ENCODE data around the gene NOSIP.

NOSIP gene

DNA sequence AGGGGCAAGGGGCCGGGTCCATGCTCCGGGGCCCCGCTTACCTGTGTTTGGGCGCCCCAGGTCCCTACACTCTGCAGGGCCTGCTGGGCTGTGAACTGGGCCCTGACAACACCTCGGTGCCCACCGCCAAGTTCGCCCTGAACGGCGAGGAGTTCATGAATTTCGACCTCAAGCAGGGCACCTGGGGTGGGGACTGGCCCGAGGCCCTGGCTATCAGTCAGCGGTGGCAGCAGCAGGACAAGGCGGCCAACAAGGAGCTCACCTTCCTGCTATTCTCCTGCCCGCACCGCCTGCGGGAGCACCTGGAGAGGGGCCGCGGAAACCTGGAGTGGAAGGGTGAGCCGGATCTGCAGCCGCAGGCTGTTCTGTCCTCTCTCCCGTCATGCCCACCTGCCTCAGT is 66.2 kb downstream of the NOSIP start:
- in situ Hi-C loops (cut with MboI; ENCODE audit: low sequenced_read_pairs): no loop called here

DNA sequence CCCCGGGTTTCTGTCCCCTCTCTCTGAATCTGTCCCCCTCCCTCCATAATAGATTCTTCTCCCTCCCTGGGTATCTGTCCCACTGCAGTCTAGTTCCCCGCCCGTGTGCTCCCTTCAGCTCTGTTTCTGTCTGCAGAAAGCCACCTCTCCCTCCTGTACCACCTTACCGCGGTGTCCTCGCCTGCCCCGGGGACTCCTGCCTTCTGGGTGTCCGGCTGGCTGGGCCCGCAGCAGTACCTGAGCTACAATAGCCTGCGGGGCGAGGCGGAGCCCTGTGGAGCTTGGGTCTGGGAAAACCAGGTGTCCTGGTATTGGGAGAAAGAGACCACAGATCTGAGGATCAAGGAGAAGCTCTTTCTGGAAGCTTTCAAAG is 66.6 kb downstream of the NOSIP start:
- in situ Hi-C loops (cut with MboI; ENCODE audit: low sequenced_read_pairs): no loop called here

DNA sequence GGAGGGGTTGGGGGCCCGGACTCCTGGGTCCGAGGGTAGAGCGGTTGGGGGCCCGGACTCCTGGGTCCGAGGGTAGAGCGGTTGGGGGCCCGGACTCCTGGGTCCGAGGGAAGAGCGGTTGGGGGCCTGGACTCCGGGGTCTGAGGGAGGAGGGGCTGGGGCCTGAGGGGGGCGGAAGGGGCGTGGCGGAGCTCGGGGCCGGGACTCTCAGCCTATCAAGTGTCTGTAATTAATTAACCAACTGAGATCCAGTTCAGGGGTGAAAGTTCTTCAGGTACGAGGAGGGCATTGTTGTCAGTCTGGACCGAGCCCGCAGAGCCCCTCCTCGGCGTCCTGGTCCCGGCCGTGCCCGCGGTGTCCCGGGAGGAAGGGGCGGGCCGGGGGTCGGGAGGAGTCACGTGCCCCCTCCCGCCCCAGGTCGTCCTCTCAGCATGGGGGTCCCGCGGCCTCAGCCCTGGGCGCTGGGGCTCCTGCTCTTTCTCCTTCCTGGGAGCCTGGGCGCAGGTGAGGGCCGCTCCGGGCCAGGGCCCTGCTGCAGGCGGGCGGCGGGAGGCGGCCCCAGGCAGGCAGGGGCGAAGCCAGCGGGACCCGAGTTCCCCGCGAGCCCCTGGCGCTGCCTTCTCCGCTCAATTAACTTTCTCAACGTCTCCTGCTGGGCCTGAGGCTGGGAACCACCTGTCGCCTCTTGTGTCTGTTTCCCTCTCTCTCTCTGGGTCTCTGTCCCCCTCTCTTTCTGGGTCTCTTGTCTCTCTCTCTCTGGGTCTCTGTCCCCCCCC is 67.2 kb downstream of the NOSIP start:
- in situ Hi-C loops (cut with MboI; ENCODE audit: low sequenced_read_pairs): no loop called here

DNA sequence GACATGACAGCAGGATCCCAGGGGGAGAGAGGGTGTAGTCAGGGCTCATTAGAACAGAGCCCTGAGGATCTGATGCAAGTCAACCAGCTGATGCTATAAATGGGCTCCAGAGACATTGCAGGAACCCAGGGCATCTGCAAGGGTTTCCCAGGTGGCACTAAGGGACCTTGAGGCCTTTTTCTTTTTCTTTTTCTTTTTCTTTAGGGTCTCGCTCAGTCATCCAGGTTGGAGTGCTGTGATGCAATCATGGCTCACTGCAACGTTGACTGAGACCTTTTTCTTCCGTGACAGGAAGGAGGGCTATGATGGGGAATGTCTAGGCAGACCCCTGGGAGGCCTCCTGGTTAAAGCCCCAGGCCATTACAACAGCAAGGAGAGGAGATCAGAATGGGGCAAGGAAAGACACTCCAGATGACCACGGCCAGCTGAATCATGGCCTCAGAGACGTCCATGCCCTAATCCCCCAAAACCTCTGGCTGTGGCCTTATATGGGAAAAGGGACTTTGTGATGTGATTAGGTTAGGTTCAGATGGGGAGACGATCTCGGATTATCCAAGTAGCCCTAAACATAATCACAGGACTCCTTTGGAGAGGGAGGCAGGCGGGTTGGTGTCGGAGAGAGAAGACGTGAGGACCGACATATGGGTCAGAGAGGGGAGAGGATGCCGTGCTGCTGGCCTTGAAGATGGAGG is 72.4 kb downstream of the NOSIP start:
- in situ Hi-C loops (cut with MboI; ENCODE audit: low sequenced_read_pairs): loop anchor here (5.0 kb wide), 1 partner anchor 39 kb away; no protein-coding TSS in a partner anchor

DNA sequence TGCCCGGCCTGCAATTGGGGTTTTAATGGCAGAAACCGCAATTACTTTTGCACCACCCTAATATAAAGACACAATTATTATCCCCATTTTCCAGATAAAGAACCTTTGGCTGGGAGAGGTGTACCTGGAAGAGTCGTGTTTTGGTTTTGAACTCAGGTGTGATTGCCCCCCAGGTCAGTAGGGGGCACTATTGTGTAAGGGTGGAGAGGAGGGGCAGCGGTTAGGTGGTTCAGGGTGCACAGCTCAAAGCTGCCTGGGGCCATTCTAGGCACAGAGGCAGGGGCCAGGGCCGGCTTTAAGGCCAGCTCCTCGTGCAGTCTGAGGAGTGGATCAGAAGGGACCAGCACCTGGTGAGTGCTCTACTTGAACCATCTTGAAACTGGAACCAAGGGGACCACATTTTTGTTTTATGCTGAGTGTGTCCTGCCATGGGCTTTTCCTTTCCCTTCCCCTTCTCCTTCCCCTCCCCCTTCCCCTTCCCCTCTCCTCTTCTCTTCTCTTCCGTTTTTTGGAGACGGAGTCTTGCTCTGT is 73.7 kb downstream of the NOSIP start:
- in situ Hi-C loops (cut with MboI; ENCODE audit: low sequenced_read_pairs): loop anchor here (5.0 kb wide), 1 partner anchor 41 kb away; no protein-coding TSS in a partner anchor

Measured in HL-60/S4 treated with phorbol 12-myristate 13-acetate at 8.2 ng/mL for 4 days and 3 days (cell line).